ENCODE results near the gene C20orf96.

Gene C20orf96

DNA sequence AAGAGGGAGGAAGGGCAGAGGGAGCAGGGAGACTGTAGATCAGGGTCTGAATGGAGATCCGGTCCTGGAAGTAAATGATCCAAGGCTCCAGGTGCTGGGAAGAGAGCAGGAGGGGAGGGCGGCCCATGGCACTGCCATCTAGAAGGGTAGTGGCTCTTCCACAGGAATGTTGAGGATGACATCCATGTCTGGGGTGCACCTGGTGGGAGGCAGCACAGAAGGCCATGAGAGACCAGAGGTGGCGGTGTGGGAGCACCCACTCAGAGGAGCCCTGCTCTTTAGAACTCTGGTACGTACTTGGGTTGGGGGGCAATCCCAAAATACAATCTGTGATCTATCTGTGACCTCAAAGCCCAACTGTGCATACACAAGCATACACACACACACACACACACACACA, 19.5 kb downstream of the C20orf96 start:
- H3K4ac ChIP-seq (ENCODE audit: low read depth, low read length), result no peak overlapping the region
- peaks cover 2 to 7% of the 10 kb centered on the region in 2 experiments for H3K36me3 ChIP-seq (ENCODE audit: control insufficient read depth in 1 of 2, insufficient read depth in 2 of 2, low read length in 2 of 2)
- H4K8ac ChIP-seq (ENCODE audit: low read depth, low read length), result no peak overlapping the region
- no peak overlapping the region for H3K27ac ChIP-seq (ENCODE audit: low read depth, low read length)
- H3K27me3 ChIP-seq (ENCODE audit: insufficient read depth, low read length), result no peaks in the 10 kb centered on the region
- WGBS (ENCODE audit: extremely low coverage, insufficient coverage, insufficient read length), result no CpG with 5 or more reads among the region's 4 CpGs
- no peak overlapping the region for H3K14ac ChIP-seq (ENCODE audit: low read length)
- no peaks in the 10 kb centered on the region for H3K9me3 ChIP-seq (ENCODE audit: insufficient read depth, low read depth, low read length)
- no peak overlapping the region for H3K18ac ChIP-seq (ENCODE audit: low read length)
- H3K79me2 ChIP-seq (ENCODE audit: control insufficient read depth, insufficient read depth, low read length, poor library complexity), result peaks cover 2% of the 10 kb centered on the region
- H3K23ac ChIP-seq (ENCODE audit: low read length), result no peak overlapping the region
- H3K9ac ChIP-seq (ENCODE audit: low read length), result no peak overlapping the region
- no peak overlapping the region for H2BK12ac ChIP-seq (ENCODE audit: low read length)
- no peak overlapping the region for H2AK5ac ChIP-seq (ENCODE audit: low read length)
- H3K79me1 ChIP-seq (ENCODE audit: low read length), result peaks cover 2% of the 10 kb centered on the region
- H3K4me2 ChIP-seq (ENCODE audit: low read length), result no peak overlapping the region
- no peak overlapping the region for H2AFZ ChIP-seq (ENCODE audit: insufficient read depth, low read length, poor library complexity)
- no peak overlapping the region for H2BK5ac ChIP-seq (ENCODE audit: low read depth, low read length, poor library complexity)
- no peak overlapping the region for H4K91ac ChIP-seq (ENCODE audit: low read depth, low read length)
- H2BK120ac ChIP-seq (ENCODE audit: insufficient read depth, low read length, poor library complexity), result no peak overlapping the region
- H3K4me1 ChIP-seq (ENCODE audit: control insufficient read depth in 1 of 2, insufficient read depth in 2 of 2, low read length in 2 of 2), result peaks cover 0 to 3% of the 10 kb centered on the region in 2 experiments
- DNase-seq, result no peak
- H3K4me3 ChIP-seq (ENCODE audit: low read depth, low read length), result no peak overlapping the region
- H4K12ac ChIP-seq (ENCODE audit: low read depth, low read length), result no peak overlapping the region

- Histone ChIP-seq H3K9me3 (ENCODE audit: insufficient read depth, low read depth, low read length) (no peaks in the 10 kb centered on the region), H3K36me3 (ENCODE audit: control insufficient read depth in 1 of 2, insufficient read depth in 2 of 2, low read length in 2 of 2) (peaks cover 0 to 3% of the 10 kb centered on the region in 2 experiments)
Measured at GRCh38 chr20:270517-270916, 20.0 kb downstream of the C20orf96 start.

DNA sequence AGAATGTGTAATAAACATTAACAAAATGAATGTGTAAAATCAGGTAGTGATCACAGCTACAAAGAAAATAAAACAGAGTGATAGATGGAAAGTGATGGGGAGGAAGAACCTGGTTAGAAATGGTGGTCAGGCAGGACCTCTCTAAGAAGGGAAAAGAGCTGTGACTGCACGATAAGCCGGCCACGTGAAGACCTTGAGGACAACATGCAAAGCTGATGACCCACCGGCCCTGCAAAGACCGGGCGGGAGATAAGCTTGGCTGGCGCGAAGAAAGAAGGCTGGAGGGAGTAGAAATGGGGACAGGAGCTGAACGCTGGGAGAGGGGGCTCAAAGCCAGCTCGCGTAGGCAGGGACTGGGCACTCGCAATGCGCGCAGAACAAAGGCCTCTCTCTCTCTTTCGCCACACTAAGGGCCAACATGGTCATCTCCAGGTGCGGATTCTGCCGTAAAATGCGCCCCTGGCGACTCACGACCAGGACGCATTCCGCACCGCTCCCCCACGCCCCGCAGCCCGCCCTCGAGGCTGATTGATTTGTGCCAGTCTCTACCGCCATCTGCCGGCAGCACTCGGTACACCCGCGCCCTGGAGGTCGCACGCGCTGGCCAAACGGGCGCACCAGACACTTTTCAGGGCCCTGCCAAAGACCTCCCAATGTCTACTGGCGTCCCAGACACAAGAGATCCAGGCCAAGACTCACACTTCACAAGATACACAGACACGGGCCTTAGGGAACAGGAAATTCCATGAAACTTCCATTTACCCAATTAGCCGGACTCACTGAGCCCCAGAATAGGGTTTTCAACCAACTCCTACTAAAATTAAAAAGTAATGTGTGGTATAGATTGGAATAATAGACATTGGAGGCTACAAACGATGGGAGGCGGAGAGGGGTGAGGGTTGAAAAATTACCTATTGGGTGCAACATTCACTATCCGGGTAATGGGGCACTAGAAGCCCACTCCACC, 23.7 kb downstream of the C20orf96 start:
- no peak overlapping the region for H2BK120ac ChIP-seq (ENCODE audit: insufficient read depth, low read length, poor library complexity)

More at GRCh38 chr20:270517-270916, 20.0 kb downstream of the C20orf96 start:
- Histone ChIP-seq H4K8ac (ENCODE audit: low read depth, low read length) (no peak overlapping the region), H3K79me2 (ENCODE audit: control insufficient read depth, insufficient read depth, low read length, poor library complexity) (peaks cover 2% of the 10 kb centered on the region), H3K23ac (ENCODE audit: low read length) (no peak overlapping the region), H3K27me3 (ENCODE audit: insufficient read depth, low read length) (peaks cover 3% of the 10 kb centered on the region), H4K12ac (ENCODE audit: low read depth, low read length) (no peak overlapping the region), H3K14ac (ENCODE audit: low read length) (no peak overlapping the region), H3K9ac (ENCODE audit: low read length) (no peak overlapping the region), H2AK5ac (ENCODE audit: low read length) (no peak overlapping the region), H2BK120ac (ENCODE audit: insufficient read depth, low read length, poor library complexity) (no peak overlapping the region), H2AFZ (ENCODE audit: insufficient read depth, low read length, poor library complexity) (no peak overlapping the region), H3K4me2 (ENCODE audit: low read length) (no peak overlapping the region), H2BK5ac (ENCODE audit: low read depth, low read length, poor library complexity) (no peak overlapping the region), H4K91ac (ENCODE audit: low read depth, low read length) (no peak overlapping the region), H3K4me1 (ENCODE audit: control insufficient read depth in 1 of 2, insufficient read depth in 2 of 2, low read length in 2 of 2) (peaks cover 0 to 3% of the 10 kb centered on the region in 2 experiments), H3K4me3 (ENCODE audit: low read depth, low read length) (no peak overlapping the region), H3K27ac (ENCODE audit: low read depth, low read length) (no peak overlapping the region), H3K4ac (ENCODE audit: low read depth, low read length) (no peak overlapping the region), H3K79me1 (ENCODE audit: low read length) (peaks cover 2% of the 10 kb centered on the region), H3K18ac (ENCODE audit: low read length) (no peak overlapping the region), H2BK12ac (ENCODE audit: low read length) (no peak overlapping the region)
- DNase-seq, result no peak
- no CpG with 5 or more reads among the region's 5 CpGs for WGBS (ENCODE audit: extremely low coverage, insufficient coverage, insufficient read length)

DNA sequence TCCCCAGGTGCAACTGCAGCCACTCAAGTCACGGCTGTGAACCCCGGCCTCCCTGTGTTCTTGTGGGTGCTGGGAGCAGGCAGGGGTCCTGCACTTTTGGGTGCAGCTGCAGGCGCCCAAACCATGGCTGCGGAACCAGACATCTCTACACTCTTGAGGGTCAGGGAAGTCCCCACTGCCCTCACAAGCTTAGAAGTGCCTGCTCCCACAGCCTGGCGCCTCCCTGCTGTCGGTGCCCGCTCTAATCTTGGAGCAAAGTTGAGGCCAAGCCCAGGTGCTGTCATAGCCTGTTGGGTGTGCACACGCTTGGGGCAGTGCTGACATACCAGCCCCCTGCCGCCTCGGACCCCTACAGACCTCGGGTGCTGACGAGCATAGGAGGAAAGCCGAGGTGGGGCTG, 26.8 kb downstream of the C20orf96 start:
- H3K4ac ChIP-seq (ENCODE audit: low read depth, low read length), result no peak overlapping the region
- H3K79me1 ChIP-seq (ENCODE audit: low read length), result peaks cover 2% of the 10 kb centered on the region
- H3K36me3 ChIP-seq (ENCODE audit: control insufficient read depth in 1 of 2, insufficient read depth in 2 of 2, low read length in 2 of 2), result no peaks in the 10 kb centered on the region
- H3K4me1 ChIP-seq (ENCODE audit: control insufficient read depth in 1 of 2, insufficient read depth in 2 of 2, low read length in 2 of 2), result peaks cover 0 to 3% of the 10 kb centered on the region in 2 experiments
- no peak overlapping the region for H2AK5ac ChIP-seq (ENCODE audit: low read length)
- no peak overlapping the region for H2BK5ac ChIP-seq (ENCODE audit: low read depth, low read length, poor library complexity)
- no peak overlapping the region for H4K12ac ChIP-seq (ENCODE audit: low read depth, low read length)
- H3K9me3 ChIP-seq (ENCODE audit: insufficient read depth, low read depth, low read length), result peaks cover 2% of the 10 kb centered on the region
- no peak overlapping the region for H2BK120ac ChIP-seq (ENCODE audit: insufficient read depth, low read length, poor library complexity)
- no peak overlapping the region for H4K8ac ChIP-seq (ENCODE audit: low read depth, low read length)
- H2BK12ac ChIP-seq (ENCODE audit: low read length), result no peak overlapping the region
- no peak overlapping the region for H3K4me2 ChIP-seq (ENCODE audit: low read length)
- H4K91ac ChIP-seq (ENCODE audit: low read depth, low read length), result no peak overlapping the region
- peaks cover 2% of the 10 kb centered on the region for H3K79me2 ChIP-seq (ENCODE audit: control insufficient read depth, insufficient read depth, low read length, poor library complexity)
- WGBS (ENCODE audit: extremely low coverage, insufficient coverage, insufficient read length), result no CpG with 5 or more reads among the region's 13 CpGs
- no peak overlapping the region for H3K23ac ChIP-seq (ENCODE audit: low read length)
- no peak overlapping the region for H3K4me3 ChIP-seq (ENCODE audit: low read depth, low read length)
- DNase-seq, result no peak
- no peak overlapping the region for H3K18ac ChIP-seq (ENCODE audit: low read length)
- peaks cover 3% of the 10 kb centered on the region for H3K27me3 ChIP-seq (ENCODE audit: insufficient read depth, low read length)
- H2AFZ ChIP-seq (ENCODE audit: insufficient read depth, low read length, poor library complexity), result no peak overlapping the region
- H3K14ac ChIP-seq (ENCODE audit: low read length), result no peak overlapping the region
- H3K27ac ChIP-seq (ENCODE audit: low read depth, low read length), result no peak overlapping the region
- H3K9ac ChIP-seq (ENCODE audit: low read length), result no peak overlapping the region

More for the DNA sequence above, 23.7 kb downstream of the C20orf96 start:
- Histone ChIP-seq H2AFZ (ENCODE audit: insufficient read depth, low read length, poor library complexity) (peak overlapping the region; percentile 56), H3K14ac (ENCODE audit: low read length) (peak overlapping the region; percentile 19), H3K27ac (ENCODE audit: low read depth, low read length) (no peak overlapping the region), H2AK5ac (ENCODE audit: low read length) (no peak overlapping the region), H3K9ac (ENCODE audit: low read length) (peak overlapping the region; percentile 75), H3K4me2 (ENCODE audit: low read length) (peak overlapping the region; percentile 87), H2BK12ac (ENCODE audit: low read length) (no peak overlapping the region), H3K9me3 (ENCODE audit: insufficient read depth, low read depth, low read length) (peaks cover 2% of the 10 kb centered on the region), H3K18ac (ENCODE audit: low read length) (no peak overlapping the region), H4K12ac (ENCODE audit: low read depth, low read length) (peak overlapping the region; percentile 39), H3K4ac (ENCODE audit: low read depth, low read length) (no peak overlapping the region), H3K4me1 (ENCODE audit: control insufficient read depth in 1 of 2, insufficient read depth in 2 of 2, low read length in 2 of 2) (peaks cover 0 to 3% of the 10 kb centered on the region in 2 experiments), H3K36me3 (ENCODE audit: control insufficient read depth in 1 of 2, insufficient read depth in 2 of 2, low read length in 2 of 2) (no peaks in the 10 kb centered on the region), H3K79me2 (ENCODE audit: control insufficient read depth, insufficient read depth, low read length, poor library complexity) (peaks cover 2% of the 10 kb centered on the region), H3K27me3 (ENCODE audit: insufficient read depth, low read length) (peaks cover 3% of the 10 kb centered on the region), H3K79me1 (ENCODE audit: low read length) (peaks cover 2% of the 10 kb centered on the region), H2BK5ac (ENCODE audit: low read depth, low read length, poor library complexity) (no peak overlapping the region), H4K8ac (ENCODE audit: low read depth, low read length) (peak overlapping the region; percentile 40), H3K4me3 (ENCODE audit: low read depth, low read length) (peak overlapping the region; percentile 42), H4K91ac (ENCODE audit: low read depth, low read length) (no peak overlapping the region), H3K23ac (ENCODE audit: low read length) (no peak overlapping the region)
- no CpG with 5 or more reads among the region's 43 CpGs for WGBS (ENCODE audit: extremely low coverage, insufficient coverage, insufficient read length)
- peak; percentile 82 to 89 for DNase-seq

All from trophoblast cell (in vitro differentiated cells and primary cell).